Heart right ventricle (tissue), 16 donors: ENCODE measurements around the gene RGS9BP. TPM values are rescaled to one million over a fixed set of nuclear protein-coding genes. Genes with fewer than 3 reads are reported as not detected.

ENCODE experiments used
- ATAC-seq, 8 donors: fragments of 200-7000 bp; cut with Tn5 transposase; one replicate each; pipeline ENCODE4 v1.9.1; 2020; ENCODE audit warnings: mild to moderate bottlenecking in 8 of 8, moderate library complexity in 8 of 8, moderate number of reproducible peaks in 1 of 8
- DNase-seq, 2 donors: peaks; one replicate each; pipeline ENCODE4 v3.0.0-alpha.2; 2020
- H3K27ac ChIP-seq, 10 donors: fragments of 200-600 bp; sonication (generic) in 2 of 10; one replicate each; pipeline versions ENCODE4 v1.5.0 to v1.8.0; 2020 to 2022; ENCODE audit warnings: mild to moderate bottlenecking in 3 of 10
- H3K27me3 ChIP-seq, 7 donors: fragments of 200-600 bp; one replicate each; pipeline ENCODE4 v1.8.0; 2021 to 2022; ENCODE audit warnings: mild to moderate bottlenecking in 2 of 7
- H3K36me3 ChIP-seq, 9 donors: fragments of 200-600 bp; sonication (generic) in 1 of 9; one replicate each; pipeline versions ENCODE4 v1.5.0 to v1.8.0; 2020 to 2022; ENCODE audit warnings: mild to moderate bottlenecking in 2 of 9
- H3K4me1 ChIP-seq, 9 donors: fragments of 200-600 bp; sonication (generic) in 1 of 9; one replicate each; pipeline versions ENCODE4 v1.5.0 to v1.8.0; 2020 to 2022; ENCODE audit warnings: mild to moderate bottlenecking in 4 of 9
- H3K4me3 ChIP-seq, 10 donors: fragments of 200-600 bp; sonication (generic) in 2 of 10; one replicate each; pipeline versions ENCODE4 v1.5.0 to v1.8.0; 2020 to 2022; ENCODE audit warnings: mild to moderate bottlenecking in 7 of 10, moderate library complexity in 2 of 10
- H3K9me3 ChIP-seq, 11 donors: fragments of 200-600 bp in 10 of 11; sonication (generic) in 2 of 11; one replicate each; pipeline versions ENCODE4 v1.5.0 to v1.8.0; 2013 to 2022; ENCODE audit warnings: mild to moderate bottlenecking in 2 of 11, control low read depth in 1 of 11, moderate library complexity in 1 of 11
- WGBS, 2 donors: extraction: QIAGEN DNeasy Blood & Tissue Kit; methylation state at CpG; one replicate each; pipeline ENCODE4 v1.1.7; 2013; ENCODE audit warnings: inconsistent platforms in 1 of 2; 5-methylcytosine and 5-hydroxymethylcytosine counted together
- intact Hi-C, 10 donors: fragments of 100-400 bp; cut with DNase I; formaldehyde crosslinking; loops; one replicate each; pipeline versions ENCODE4 v1.11.1 to v1.14.2; 2022
- polyA plus RNA-seq, 2 donors: library from polyadenylated mRNA; stranded (reverse); fragments of 200-250 nt; gene quantifications; one replicate each; pipeline ENCODE4 v1.2.3, GENCODE V29; 2013
- total RNA-seq, 10 donors: library from RNA; stranded (reverse); fragmentation: NEBNext Ultra II Directional in 3 of 10; extraction: Animal tissue kit (Norgen Biotek cat#: 25700) in 3 of 10; gene quantifications; one replicate each; pipeline versions ENCODE4 v1.2.1 to v1.2.4, GENCODE V29; 2021 to 2023
- TF ChIP-seq, protein P1 (sequence below), 9 donors: fragments of 200-600 bp; sonication (generic) in 2 of 9; IDR thresholded peaks; one replicate each; pipeline versions ENCODE4 v1.5.0 to v1.8.0; 2021 to 2022; ENCODE audit warnings: antibody characterized with exemption in 9 of 9, mild to moderate bottlenecking in 5 of 9, moderate library complexity in 1 of 9
- donor health status: Arrhythmogenic right ventricular cardiomyopathy.
- donor health status: ischemic (EF 13 %, LVEDD 7.1; RV severe dilation, severe dysfunction).
- donor health status: healthy with polysubstance abuse.
- donor health status: DM: no; HTN: yes; CAD: no.
- donor health status: DM: no; HTN: no; CAD: no.
- donor health status: ischemic (EF 25% LVEDD 6.9; RV normal size, moderate dysfunction).
- donor health status: ischemic (EF 25% LVEDD 5.7; RV mildly dilated, moderate dysfunction).
- donor health status: healthy.
- donor health status: DM: yes; HTN: yes; CAD: no.
- donor health status: Ischemic cardiomyopathy.
- donor health status: ischemic (EF 35%, LVEDD 5.7; RV mildly dilated, moderate dysfunction).
- donor health status: nonischemic (EF 11% LVEDD 7.7; RV severe dilation, severe dysfunction).
- donor health status: DM: yes; HTN: yes; CAD: no.
- donor health status: PGD.
- donor health status: ischemic (EF 29% LVEDD 5.4; RV normal size, mild dysfunction).
- donor health status: nonischemic (EF 23%, LVEDD 6.1; RV moderate dilation, normal function).

Gene RGS9BP
- total and polyA plus RNA-seq, 12 donors: 0.43 to 13.5 (median 4.2) TPM

DNA sequence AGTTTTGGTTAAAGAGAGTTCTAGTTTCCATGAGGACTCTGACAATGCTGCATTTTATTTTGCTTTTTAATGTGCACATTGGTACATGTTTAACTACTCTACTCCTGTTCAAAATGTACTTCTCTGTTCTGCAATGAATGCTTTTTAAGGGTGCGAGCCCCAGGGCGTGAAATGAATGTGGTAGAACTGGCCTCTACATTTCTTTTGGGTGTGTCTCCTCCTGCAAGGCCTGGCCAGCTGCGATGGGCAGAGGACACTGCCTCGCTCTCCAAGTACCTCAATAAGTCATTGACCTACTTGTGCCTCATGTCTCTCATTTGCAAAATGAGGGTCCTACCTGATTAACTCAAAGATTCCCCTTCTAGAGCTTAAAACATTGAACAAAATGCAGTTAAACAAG, 6.7 kb downstream of the RGS9BP start:
- Histone ChIP-seq H3K27me3 (peaks cover 0 to 15% (median under 1%) of the 10 kb centered on the region in 7 donors), H3K4me1 (peaks cover 0 to 4% (median 0%) of the 10 kb centered on the region in 9 donors), H3K9me3 (no peaks in the 10 kb centered on the region), H3K27ac (no peak overlapping the region), H3K36me3 (peaks cover 0 to 11% (median 0%) of the 10 kb centered on the region in 9 donors), H3K4me3 (no peak overlapping the region)
- WGBS, 2 donors: 92 to 93% methylated on average over 4 of the region's 4 CpGs
- TF ChIP-seq, protein P1, sequence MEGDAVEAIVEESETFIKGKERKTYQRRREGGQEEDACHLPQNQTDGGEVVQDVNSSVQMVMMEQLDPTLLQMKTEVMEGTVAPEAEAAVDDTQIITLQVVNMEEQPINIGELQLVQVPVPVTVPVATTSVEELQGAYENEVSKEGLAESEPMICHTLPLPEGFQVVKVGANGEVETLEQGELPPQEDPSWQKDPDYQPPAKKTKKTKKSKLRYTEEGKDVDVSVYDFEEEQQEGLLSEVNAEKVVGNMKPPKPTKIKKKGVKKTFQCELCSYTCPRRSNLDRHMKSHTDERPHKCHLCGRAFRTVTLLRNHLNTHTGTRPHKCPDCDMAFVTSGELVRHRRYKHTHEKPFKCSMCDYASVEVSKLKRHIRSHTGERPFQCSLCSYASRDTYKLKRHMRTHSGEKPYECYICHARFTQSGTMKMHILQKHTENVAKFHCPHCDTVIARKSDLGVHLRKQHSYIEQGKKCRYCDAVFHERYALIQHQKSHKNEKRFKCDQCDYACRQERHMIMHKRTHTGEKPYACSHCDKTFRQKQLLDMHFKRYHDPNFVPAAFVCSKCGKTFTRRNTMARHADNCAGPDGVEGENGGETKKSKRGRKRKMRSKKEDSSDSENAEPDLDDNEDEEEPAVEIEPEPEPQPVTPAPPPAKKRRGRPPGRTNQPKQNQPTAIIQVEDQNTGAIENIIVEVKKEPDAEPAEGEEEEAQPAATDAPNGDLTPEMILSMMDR (IDR thresholded peaks at IDR 0.05): no peak
- ATAC-seq (no peak), DNase-seq (no peak)
- intact Hi-C loops: no loop called here

DNA sequence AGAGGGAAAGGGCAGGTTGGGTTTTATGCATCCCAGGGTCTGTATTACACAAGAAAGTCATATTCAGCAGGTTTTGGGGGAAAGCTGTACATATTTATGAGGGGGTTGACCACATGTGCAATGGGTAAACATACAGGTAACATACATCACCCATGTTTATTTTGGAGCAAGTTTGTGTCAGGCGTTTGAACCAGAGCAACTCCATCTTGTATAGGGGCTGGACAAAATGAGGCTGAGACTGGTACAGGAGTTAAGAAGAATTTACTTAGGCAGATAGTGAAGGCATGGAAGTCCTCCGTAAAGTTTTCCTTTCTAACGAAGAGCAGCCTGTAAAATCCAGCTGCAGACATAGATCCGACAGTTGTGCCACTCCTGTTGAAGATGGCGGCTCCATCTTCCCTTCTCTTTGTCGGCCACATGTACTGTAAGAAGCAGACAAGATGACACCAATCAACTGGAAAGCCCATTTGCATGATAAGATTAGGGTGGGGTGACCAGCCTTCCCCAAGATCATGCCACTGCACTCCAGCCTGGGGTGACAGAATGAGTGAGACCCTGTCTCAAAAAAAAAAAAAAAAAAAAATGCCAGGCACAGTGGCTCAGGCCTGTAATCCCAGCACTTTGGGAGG, 11.3 kb downstream of the RGS9BP start:
- ATAC-seq (no peak), DNase-seq (no peak)
- H3K4me1 ChIP-seq: peaks cover 2 to 23% (median 10%) of the 10 kb centered on the region in 9 donors
- WGBS, 2 donors: 91 to 95% methylated on average over 6 of the region's 6 CpGs
- no peaks in the 10 kb centered on the region for H3K9me3 ChIP-seq
- TF ChIP-seq, protein P1 (IDR thresholded peaks at IDR 0.05): no peak
- H3K4me3 ChIP-seq: no peak overlapping the region
- no peak overlapping the region for H3K27ac ChIP-seq
- H3K27me3 ChIP-seq: no peaks in the 10 kb centered on the region
- intact Hi-C loops: no loop called here
- peaks cover 0 to 11% (median 0%) of the 10 kb centered on the region in 9 donors for H3K36me3 ChIP-seq

DNA sequence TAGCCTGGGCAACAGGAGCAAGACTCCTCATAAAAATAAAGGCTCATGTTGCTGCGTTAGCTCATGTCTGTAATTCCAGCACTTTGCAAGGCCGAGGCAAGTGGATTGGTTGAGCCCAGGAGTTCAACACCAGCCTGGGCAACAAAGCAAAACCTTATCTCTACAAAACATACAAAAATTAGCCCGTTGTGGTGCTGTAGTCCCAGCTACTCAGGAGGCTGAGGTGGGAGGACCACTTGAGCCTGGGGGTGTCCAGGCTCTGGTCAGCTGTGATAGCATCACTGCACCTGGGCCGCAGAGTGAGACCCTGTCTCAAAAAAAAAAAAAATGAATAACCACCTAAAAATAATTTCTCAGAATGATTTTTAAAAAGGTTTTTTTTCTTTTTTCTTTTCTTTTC, 12.0 kb downstream of the RGS9BP start:
- Histone ChIP-seq H3K27me3 (no peaks in the 10 kb centered on the region), H3K4me3 (no peak overlapping the region), H3K27ac (no peak overlapping the region), H3K9me3 (no peaks in the 10 kb centered on the region), H3K36me3 (peaks cover 0 to 11% (median 0%) of the 10 kb centered on the region in 9 donors), H3K4me1 (peaks cover 2 to 29% (median 13%) of the 10 kb centered on the region in 9 donors)
- no peak for ATAC-seq
- TF ChIP-seq, protein P1 (IDR thresholded peaks at IDR 0.05): no peak
- no peak for DNase-seq
- 89% methylated on average over 4 of the region's 4 CpGs for WGBS, 2 donors
- intact Hi-C loops: no loop called here

DNA sequence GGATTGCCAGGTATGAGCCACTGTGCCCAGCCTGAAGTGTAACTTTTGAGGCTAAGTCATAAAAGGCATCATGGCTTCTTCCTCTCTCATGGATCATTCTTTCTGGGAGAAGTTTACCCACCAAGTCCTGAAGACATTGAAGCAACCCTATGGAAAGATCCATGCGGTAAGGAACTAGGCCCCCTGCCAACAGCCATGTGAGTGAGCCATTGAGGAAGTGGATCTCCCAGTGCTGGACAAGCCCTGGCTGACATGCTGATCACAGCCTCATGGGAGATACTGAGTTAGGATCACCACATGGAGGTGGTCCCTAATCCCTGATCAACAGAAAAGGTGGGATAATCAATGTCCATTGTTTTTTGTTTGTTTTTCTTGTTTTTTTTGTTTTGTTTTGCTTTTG, 12.7 kb downstream of the RGS9BP start:
- peaks cover 4 to 36% (median 20%) of the 10 kb centered on the region in 9 donors for H3K4me1 ChIP-seq
- DNase-seq (no peak), ATAC-seq (no peak)
- H3K4me3 ChIP-seq: no peak overlapping the region
- no peak overlapping the region for H3K27ac ChIP-seq
- intact Hi-C loops: no loop called here
- H3K9me3 ChIP-seq: no peaks in the 10 kb centered on the region
- 71 to 73% methylated on average over 1 of the region's 1 CpG for WGBS, 2 donors
- H3K36me3 ChIP-seq: peaks cover 0 to 11% (median 0%) of the 10 kb centered on the region in 9 donors
- TF ChIP-seq, protein P1 (IDR thresholded peaks at IDR 0.05): no peak
- H3K27me3 ChIP-seq: no peaks in the 10 kb centered on the region
